HG02678 (cell line): Measurements from ENCODE around the gene ST3GAL2.
"Not testable (repeated sequence)": the region's sequence is repeated elsewhere in the genome, so short reads cannot be mapped to it uniquely, and the experiment has no call there.

Experiments used
- ATAC-seq: cut with Tn5 transposase; IDR thresholded peaks from one replicate; pipeline ENCODE4 v1.9.1; 2021; ENCODE audit warnings: mild to moderate bottlenecking, moderate library complexity; ENCODE audit not compliant: unreplicated experiment

The ST3GAL2 gene

DNA sequence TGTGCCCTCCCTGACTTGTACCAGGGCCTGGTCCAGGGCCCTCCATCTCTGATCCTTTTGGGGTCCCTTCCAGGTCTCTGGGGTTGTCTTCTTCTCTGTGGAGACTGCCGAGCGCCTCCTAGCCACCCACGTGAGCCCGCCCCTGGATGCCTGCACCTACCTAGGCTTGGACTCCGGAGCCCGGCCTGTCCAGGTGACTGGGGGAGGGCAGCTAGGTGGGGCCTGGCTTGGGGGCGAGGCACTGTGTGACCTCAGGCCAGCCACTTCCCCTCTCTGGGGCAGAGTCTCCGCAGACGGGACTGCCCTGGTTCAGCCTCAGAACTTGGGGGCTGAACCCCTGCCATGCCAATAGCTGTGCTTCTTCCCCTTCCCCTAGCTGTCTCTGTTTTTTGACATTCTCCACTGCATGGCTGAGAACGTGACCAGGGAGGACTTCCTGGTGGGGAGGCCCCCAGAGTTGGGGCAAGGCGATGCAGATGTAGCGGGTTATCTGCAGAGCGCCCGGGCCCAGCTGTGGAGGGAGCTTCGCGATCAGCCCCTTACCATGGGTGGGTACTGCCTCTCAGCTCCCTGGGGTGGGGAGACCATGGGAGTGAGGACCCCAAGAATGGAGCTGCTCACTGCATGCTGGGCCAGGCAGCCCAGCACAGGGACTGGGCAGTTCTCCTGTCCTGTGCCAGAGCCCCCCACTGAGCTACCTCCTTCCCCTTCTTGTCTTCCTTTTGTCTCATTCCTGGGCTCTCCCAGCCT, 30.1 kb upstream of the ST3GAL2 start:
- no peak for ATAC-seq

DNA sequence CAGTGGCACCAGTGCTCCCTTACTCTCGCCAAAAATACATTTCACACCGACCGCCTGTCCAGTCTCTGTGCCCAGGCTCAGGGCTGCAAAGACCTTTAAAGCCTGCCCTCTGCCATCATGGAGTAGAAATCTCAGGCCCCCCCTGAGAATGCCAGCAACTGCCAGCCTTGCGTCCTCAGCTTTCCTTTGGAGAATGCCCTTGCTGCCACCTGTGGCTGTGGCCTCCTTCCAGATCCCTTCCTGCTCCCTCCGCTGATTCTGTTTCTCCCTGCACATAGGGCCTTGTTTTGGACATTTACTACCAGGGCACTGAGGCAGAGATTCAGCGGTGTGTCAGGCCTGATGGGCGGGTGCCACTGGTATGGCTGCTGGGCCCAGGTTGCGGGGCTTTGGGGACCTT, 28.7 kb upstream of the ST3GAL2 start:
- no peak for ATAC-seq

DNA sequence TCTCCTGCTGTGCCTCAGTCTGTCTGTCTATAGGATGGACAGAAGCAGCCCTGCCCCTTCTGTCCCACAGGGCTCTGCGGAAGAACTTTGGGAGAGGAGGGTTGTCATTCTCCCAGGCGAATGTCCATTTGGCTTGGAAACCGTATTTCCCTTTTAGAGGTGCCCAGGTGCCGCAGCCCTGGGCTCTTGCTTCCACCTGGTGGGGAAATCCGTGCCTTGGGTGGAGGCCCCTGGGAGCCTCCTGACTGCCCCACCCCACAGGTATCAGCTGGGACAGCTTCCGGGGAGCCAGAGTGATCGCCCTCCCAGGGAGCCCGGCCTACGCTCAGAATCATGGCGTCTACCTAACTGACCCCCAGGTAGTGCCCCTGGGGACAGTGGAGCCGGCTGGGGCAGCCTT, 28.2 kb upstream of the ST3GAL2 start:
- ATAC-seq = no peak

DNA sequence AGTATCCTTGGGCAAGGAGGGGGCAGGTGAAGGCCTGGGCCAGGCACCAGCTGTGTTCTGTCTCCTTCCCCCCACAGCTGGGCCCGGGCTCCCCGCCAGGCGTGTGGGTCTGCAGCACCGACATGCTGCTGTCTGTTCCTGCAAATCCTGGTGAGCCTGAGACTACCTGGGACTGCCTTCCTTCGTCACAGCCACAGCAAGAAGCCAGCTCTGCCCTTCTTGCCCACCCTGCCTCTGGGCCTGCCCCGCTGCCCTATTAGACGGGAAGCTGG, 27.8 kb upstream of the ST3GAL2 start:
- ATAC-seq = no peak

DNA sequence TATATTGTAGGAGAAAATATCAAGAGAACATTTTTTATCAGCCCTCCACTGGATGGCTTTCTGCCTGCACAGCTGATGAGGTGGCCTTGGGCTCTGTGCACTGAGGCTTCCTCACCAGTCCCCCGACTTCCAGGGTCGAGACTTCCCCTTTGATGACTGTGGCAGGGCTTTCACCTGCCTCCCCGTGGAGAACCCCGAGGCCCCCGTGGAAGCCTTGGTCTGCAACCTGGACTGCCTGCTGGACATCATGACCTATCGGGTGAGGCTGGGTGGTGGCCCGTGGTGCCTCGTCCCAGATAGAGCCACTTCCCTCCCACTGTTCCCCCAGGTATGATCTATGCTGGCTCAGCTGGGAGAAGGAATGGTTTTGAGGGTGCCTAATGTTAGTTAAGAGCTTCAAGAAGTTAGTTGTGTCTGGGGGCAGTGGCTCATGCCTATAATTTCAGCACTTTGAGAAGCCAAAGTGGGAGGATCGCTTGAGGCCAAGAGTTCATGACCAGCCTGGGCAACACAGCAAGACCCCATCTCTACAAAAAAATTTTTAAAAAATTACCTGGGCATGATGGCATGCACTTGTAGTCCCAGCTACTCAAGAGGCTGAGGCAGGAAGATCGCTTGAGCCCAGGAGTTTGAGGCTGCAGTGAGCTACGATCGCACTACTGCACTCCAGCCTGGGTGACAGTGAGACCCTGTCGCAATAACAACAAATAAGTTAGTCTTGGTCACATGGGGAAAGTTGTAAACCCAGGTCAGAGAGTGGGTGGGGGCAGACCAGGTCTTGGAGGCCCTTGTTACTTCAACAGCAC, 27.3 kb upstream of the ST3GAL2 start:
- ATAC-seq = no peak

DNA sequence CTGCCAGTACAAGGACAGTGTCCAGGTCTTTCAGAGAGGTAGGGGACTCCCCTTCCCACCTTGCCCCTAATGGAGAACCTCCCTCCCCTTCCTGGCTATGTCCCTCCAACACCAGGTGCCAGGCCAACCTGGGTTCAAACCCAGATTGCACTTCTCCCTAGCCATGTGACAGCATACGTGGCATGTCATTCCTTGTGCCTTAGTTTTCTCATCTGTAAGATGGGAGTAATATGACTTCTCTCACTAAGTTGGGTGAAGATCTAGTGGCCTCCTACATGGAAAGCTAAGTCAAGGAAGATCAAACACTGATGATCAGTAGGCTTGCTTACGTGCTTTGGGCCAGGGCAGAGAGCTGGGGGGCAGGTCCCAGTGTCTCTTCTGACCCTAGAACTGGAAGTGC, 24.3 kb upstream of the ST3GAL2 start:
- no peak for ATAC-seq

DNA sequence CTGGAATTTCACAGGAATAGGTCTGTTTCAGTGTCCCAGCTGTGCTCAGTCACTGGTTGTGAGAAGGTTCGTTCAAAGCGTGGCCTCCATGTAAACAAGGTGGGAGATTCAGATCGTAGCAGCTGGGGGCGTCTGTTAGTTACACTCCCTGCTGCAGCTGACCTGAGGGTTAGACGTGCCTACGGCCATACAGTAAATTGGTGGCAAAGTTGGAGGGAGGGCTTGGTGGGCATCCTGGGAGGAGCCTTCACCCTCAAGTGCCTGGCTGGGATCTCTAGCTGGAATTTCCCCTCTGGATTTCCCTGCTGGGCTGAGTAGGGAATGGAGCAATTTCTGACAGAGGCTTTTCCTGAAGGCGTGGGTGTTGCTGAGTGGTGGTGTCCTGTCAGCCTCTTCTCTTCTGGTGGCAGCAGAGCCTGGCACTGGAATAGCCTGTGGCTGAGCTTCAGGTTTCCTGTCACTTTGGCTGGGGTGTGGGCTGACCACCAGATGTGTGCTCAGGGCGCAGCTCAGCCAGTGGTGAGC, 21.9 kb upstream of the ST3GAL2 start:
- no peak for ATAC-seq

DNA sequence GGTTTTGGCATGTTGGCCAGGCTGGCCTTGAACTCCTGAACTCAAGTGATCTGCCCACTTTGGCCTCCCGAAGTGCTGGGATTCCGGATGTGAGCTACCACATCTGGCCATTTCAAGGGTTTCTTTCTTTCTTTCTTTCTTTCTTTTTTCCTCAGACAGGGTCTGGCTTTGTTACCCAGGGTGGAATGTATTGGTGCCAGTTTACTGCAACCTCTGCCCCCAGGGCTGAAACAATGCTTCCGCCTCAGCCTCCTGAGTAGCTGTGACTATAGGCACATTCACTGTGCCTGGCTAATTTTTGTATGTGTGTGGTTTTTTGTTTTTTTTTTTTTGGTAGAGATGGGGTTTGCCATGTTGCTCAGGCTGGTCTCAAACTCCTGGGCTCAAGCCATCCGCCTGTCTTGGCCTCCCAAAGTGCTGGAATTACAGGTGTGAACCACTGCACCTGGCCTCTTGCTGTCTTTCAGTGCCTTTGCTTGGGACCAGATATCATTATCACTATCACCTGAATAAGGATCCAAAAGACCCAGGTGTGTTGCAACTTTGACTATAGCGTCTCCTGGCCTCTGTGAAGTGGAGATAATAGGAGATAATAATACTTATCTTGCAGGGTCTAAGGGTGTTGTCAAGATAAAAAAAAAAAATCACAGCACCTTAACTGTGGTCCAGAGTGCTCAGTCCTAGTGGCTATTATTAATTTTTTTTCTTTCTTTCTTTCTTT, 18.7 kb upstream of the ST3GAL2 start:
- no peak for ATAC-seq

DNA sequence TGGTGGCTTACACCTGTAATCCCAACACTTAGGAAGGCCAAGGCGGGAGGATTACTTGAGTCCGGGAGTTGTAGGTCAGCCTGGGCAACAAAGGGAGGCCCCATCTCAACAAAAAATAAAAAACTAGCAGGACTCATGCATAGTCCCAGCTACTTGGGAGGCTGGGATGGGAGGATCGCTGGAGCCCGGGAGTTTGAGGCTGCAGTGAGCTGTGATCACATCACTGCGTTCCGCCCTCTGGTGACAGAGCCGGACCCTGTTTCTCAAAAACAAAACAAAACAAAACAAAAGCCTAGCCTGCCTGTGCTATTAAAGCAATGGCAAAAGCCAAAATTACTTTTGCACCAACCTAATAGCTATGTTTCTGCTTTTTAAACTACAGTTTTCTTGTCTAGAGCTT, 17.0 kb upstream of the ST3GAL2 start:
- ATAC-seq = no peak

DNA sequence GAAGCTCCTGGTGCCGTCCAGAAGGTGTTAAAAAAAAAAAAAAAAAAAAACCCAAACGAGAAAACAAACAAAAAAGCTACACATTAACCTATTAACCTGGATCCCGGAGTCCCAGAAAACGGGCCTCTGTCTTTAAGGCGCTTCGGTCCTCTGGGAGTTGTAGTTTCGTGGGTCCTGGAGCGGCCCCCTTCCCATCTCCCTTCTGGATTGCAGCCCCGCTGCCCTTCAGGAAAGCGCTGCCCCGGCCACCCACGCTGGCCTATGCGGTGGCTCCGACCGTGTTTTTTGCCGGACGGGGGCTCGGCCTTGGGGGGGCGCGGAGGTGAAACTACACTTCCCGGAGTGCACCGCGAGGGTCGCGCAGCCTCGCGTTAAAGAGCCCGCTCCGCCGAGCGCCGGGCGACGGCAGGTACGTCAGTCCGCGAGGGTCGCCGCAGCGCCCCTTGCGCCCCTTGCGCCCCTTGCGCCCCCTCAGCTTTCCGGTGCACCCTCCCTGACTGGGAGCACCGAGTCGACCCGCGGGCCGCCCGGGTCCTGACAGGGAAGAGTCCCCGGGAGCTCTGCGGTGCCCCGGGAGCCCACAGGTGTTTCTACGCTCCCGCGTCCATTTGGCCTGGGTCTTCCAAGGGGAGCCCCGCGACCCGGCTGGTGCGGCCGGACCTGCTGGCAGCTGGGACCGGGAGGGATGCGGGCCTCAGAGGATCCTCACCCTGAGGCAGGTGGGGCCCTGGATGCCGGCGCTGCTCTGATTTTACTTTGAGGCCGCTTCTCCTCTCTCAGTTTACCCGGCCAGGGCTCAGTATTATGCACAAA, 15.5 kb upstream of the ST3GAL2 start, which contains the start of gene FCSK:
TSS of gene FCSK (plus strand) at position 374 of the 813 bp plus-strand sequence. CDS start 8,596 bp downstream, outside the sequence.
- peak; percentile 87 for ATAC-seq

DNA sequence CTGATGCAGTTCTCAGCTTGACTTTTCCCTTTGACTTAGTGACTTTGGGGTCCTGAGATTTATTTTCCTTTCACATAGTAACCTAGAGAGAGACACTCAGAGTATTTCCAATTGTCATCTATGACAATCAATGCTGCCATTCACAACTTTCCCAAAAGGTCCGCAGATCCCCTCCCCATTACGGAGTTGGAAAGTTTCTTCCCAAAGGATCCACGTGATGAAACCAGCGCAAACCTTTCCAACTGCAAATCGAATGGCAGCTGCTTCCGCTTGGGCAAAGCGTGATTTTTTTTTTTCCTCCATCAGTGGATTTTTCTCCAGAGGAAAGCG, 15.0 kb upstream of the ST3GAL2 start:
- no peak for ATAC-seq

DNA sequence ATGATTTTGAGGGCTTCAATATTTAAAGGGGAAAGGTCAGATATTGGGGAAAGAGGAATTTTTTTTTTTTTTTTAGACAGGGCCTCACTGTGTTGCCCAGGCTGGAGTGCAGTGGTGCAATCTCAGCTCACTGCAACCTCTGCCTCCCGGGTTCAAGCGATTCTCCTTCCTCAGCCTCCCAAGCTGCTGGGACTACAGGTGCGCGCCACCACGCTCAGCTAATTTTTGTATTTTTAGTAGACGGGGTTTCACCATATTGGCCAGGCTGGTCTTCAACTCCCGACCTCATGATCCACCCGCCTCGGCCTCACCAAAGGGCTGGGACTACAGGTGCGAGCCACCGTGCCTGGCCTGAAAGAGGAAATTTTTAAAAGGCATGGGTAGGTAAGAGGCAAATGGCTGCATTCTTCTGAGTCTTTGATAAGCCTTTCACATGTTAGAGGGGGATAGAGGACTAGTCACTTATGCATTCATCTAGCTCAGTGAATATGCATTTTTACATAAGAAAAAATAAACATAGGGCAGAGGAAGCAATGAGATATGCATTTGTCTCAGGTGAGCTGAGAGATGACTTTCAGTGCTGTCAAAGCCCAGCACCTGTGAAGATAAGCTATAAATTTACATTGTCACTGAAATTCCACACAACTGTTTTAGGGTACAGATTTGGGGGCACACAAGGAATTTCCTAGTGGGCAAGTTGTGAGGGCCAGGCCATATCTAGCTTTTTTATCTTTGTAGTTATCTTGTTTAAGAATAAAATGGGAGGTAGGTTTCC, 14.4 kb upstream of the ST3GAL2 start:
- ATAC-seq = no peak

DNA sequence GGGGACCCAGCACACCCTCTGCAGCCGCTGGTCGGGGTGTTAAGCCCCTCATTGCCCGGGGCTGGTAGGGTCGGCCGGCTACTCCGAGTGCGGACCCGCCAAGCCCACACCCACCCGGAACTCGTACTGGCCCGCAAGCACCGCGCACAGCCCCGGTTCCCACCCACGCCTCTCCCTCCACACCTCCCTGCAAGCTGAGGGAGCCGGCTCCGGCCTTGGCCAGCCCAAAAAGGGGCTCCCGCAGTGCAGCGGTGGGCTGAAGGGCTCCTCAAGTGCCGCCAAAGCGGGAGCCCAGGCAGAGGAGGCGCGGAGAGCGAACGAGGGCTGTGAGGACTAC, 12.1 kb upstream of the ST3GAL2 start:
- not testable (repeated sequence) for ATAC-seq

DNA sequence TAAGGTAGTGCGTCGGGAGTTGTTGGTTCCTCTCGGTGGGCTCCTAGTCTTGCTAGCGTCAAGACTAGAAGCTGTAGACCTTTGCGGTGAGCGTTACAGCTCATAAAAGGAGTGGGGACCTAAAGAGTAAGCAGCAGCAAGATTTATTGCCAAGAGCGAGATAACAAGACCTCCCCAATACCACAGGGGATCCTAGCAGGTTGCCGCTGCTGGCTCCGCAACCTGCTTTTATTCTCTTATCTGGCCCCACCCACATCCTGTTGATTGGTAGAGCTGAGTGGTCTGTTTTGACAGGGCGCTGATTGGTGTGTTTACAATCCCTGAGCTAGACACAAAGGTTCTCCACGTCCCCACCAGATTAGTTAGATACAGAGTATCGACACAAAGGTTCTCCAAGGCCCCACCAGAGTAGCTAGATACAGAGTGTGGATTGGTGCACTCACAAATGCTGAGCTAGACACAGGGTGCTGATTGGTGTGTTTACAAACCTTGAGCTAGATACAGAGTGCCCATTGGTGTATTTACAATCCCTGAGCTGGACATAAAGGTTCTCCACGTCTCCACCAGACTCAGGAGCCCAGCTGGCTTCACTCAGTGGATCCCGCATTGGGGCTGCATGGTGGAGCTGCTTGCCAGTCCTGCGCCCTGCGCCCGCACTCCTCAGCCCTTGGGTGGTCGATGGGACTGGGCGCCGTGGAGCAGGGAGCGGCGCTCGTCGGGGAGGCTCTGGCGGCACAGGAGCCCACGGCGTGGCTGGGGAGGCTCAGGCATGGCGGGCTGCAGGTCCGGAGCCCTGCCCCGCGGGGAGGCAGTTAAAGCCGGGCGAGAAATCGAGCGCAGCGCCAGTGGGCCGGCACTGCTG, 11.5 kb upstream of the ST3GAL2 start:
- not testable (repeated sequence) for ATAC-seq

DNA sequence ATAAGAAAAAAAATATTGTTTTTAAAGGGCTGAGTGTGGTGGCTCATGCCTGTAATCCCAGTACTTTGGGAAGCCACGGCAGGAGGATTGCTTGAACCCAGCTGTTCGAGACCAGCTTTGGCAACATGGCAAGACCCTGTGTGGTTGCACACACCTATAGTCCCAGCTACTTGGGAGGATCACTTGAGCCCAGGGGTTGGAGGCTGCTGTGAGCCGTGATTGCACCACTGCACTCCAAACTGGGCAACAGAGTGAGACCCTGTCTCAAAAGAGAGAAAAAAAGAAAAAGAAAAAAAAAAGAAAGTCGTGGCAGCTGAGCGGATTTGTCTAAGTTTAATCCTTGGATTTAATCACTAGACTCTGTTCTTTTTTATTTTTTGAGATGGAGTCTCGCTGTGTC, 9.2 kb upstream of the ST3GAL2 start:
- no peak for ATAC-seq

DNA sequence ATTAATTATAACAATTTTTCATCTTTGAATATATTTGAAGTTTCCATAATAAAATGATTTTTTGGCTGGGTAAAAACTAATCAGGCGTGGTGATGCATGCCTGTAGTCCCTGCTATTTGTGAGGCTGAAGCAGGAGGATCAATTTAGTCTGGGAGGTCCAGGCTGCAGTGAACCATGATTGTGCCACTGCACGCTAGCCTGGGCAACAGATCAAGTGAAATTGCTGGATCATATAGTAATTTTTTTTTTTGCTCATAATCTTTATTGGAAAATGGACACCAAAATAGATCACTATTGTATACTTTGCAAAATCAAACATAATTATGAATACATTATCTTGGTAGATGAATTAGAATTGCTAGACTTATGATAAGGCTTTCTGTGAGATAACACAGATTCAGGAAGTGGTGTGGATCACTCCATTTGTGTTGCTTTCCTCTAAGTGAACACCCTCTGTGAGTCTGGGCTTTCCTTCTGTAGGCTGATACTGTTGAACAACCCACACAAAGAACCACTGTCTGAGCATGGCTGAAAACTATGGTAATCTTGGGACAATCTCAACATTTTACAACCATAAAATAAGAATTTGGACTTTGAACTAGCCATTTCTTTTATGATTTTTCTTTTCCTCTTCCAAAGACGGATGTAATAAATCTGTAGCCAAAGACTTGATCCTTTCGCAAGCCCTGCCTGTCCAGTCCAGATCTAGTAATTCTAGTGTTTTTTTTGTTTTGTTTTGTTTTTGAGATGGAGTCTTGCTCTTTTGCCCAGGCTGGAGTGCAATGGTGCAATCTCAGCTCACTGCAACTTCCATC, 5.6 kb upstream of the ST3GAL2 start:
- no peak for ATAC-seq

DNA sequence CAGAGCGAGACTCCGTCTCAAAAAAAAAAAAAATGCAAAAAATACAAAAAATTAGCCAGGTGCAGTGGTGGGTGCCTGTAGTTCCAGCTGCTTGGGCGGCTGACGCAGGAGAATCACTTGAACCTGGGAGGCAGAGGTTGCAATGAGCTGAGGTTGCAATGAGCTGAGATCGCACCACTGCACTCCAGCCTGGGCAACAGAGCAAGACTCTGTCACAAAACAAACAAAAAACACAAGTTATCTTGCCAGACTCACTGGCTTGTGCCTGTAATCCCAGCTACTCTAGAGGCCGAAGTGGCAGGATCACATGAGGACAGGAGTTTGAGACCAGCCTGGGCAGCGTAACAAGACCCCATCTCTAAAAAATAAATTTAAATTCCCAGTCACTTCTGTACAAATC, 3.4 kb upstream of the ST3GAL2 start:
- no peak for ATAC-seq

DNA sequence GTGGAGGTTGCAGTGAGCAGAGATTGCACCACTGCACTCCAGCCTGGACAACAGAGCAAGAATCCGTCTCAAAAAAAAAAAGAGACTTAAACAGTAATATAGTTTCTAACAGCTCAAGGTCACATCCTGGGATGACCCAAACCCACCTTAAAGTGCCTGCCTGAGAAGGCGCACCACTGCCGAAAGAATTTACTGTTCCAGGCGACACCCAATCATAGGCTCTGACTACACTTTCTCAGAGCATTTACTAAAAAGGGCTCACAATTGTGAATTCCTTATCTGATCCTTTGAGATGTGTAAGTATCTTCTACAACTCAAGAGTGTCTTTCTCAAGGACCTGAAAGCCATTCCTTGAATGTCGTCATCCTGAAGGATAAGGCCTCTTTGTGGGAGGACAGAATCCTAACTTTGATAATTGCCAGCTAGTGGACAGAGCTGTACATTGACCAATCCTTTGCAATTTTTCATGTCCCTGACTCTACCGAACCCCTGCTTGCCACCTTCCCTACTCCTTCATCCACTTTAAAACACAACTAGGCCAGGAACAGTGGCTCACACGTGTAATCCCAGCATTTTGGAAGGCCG, 2.6 kb upstream of the ST3GAL2 start:
- no peak for ATAC-seq
